Esophagus squamous epithelium (tissue), 4 donors: ENCODE data around the gene LRP10.

ENCODE experiments used
- POLR2A ChIP-seq, 4 donors: fragments of 450-650 bp; IDR thresholded peaks; one replicate each; pipeline ENCODE4 v1.6.1; 2017; ENCODE audit warnings: antibody characterized with exemption in 4 of 4, mild to moderate bottlenecking in 4 of 4, moderate library complexity in 3 of 4
- TF ChIP-seq, protein P1 (sequence below), 6 experiments: fragments of 450-650 bp in 4 of 6; fragments of 200-600 bp in 2 of 6; sonication (generic) in 2 of 6; IDR thresholded peaks; one replicate each; pipeline ENCODE4 v1.5.1; 2016 to 2019; ENCODE audit warnings: antibody characterized with exemption in 6 of 6, mild to moderate bottlenecking in 4 of 6, moderate library complexity in 4 of 6

DNA sequence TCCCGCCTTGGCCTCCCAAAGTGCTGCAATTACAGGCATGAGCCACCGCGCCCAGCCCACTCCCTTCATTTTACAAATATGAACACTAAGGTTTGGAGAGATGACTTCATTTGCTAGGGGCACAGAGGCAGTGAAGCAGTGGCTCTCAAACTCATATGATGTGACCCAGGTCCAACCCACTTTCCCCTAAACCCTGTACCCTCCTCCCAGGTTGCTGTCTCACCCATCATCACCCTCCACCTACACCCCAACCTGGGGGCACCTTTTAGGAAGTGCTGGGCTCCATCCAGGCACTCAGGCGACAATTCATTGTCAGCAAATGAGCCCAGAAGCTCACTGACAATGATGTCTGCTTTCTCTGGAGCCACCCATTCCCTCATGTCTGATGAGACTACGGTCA is 52.2 kb downstream of the LRP10 start:
- TF ChIP-seq POLR2A (IDR thresholded peaks at IDR 0.05), result no peak
- TF ChIP-seq, protein P1, sequence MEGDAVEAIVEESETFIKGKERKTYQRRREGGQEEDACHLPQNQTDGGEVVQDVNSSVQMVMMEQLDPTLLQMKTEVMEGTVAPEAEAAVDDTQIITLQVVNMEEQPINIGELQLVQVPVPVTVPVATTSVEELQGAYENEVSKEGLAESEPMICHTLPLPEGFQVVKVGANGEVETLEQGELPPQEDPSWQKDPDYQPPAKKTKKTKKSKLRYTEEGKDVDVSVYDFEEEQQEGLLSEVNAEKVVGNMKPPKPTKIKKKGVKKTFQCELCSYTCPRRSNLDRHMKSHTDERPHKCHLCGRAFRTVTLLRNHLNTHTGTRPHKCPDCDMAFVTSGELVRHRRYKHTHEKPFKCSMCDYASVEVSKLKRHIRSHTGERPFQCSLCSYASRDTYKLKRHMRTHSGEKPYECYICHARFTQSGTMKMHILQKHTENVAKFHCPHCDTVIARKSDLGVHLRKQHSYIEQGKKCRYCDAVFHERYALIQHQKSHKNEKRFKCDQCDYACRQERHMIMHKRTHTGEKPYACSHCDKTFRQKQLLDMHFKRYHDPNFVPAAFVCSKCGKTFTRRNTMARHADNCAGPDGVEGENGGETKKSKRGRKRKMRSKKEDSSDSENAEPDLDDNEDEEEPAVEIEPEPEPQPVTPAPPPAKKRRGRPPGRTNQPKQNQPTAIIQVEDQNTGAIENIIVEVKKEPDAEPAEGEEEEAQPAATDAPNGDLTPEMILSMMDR (IDR thresholded peaks at IDR 0.05), result no peak
